Coronary artery (tissue), 2 donors: ENCODE results near the gene WDR45B.

Experiments
- DNase-seq: peaks from one replicate; pipeline ENCODE4 v3.0.0-alpha.2; 2017; ENCODE audit warnings: low spot score
- H3K27ac ChIP-seq, 2 donors: fragments of 200-600 bp; sonication (generic); one replicate each; pipeline ENCODE4 v1.5.1; 2016 to 2019
- H3K4me3 ChIP-seq: fragments of 200-600 bp; sonication (generic); 2 replicates; pipeline ENCODE4 v1.5.1; 2016; ENCODE audit warnings: mild to moderate bottlenecking, moderate library complexity
- TF ChIP-seq, protein P1 (sequence below): fragments of 200-600 bp; sonication (generic); IDR thresholded peaks from one replicate; pipeline ENCODE4 v1.5.1; 2019; ENCODE audit warnings: antibody characterized with exemption

Gene WDR45B

GRCh38 chr17:82649501-82650261, 1.4 kb upstream of the WDR45B start:
- TF ChIP-seq, protein P1, sequence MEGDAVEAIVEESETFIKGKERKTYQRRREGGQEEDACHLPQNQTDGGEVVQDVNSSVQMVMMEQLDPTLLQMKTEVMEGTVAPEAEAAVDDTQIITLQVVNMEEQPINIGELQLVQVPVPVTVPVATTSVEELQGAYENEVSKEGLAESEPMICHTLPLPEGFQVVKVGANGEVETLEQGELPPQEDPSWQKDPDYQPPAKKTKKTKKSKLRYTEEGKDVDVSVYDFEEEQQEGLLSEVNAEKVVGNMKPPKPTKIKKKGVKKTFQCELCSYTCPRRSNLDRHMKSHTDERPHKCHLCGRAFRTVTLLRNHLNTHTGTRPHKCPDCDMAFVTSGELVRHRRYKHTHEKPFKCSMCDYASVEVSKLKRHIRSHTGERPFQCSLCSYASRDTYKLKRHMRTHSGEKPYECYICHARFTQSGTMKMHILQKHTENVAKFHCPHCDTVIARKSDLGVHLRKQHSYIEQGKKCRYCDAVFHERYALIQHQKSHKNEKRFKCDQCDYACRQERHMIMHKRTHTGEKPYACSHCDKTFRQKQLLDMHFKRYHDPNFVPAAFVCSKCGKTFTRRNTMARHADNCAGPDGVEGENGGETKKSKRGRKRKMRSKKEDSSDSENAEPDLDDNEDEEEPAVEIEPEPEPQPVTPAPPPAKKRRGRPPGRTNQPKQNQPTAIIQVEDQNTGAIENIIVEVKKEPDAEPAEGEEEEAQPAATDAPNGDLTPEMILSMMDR = no peak
- Histone ChIP-seq H3K4me3 (no peak overlapping the region), H3K27ac (peak overlapping the region in 1 of 2 donors; percentile 99)
- no peak for DNase-seq

DNA sequence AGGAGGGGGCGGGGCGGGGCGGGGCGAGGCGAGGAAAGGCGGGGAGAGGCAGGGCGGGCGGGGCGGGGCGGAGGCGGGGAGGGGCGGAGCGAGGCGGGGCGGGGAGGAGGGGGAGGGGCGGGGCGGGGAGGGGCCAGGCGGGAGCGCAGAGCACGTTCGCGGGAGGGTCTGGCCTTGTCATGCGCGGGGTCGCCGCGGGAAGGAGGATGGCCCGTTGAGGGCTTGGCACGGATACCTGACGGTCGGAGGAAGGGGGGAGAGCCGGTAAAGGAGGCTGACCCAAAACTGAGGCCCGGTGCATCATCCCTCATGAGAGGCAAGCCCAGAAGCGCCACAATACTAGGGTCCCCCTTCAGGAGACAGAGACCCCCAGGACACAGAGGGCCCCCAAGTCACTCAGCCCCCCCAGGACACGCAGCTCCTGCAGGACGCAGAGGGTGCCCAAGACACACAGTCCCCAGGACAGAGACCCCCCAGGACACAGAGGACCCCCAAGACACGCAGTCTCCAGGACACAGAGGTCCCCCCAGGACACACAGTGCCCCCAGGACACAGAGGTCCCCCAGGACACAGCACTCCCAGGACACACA, 593 bp upstream of the WDR45B start:
- peak; percentile 83 for DNase-seq
- TF ChIP-seq, protein P1 = no peak
- peak overlapping the region; percentile 81 to 99 for H3K27ac ChIP-seq
- peak overlapping the region; percentile 68 for H3K4me3 ChIP-seq

- Histone ChIP-seq H3K27ac (peak overlapping the region; percentile 95 to 99), H3K4me3 (peak overlapping the region; percentile 99)
- DNase-seq = no peak
- TF ChIP-seq, protein P1 = no peak
Observed at GRCh38 chr17:82647593-82648164, 565 bp downstream of the WDR45B start.

- TF ChIP-seq, protein P1 = no peak
- H3K4me3 ChIP-seq = no peak overlapping the region
- DNase-seq = no peak
- no peak overlapping the region for H3K27ac ChIP-seq
Observed at GRCh38 chr17:82645516-82645915, 2.7 kb downstream of the WDR45B start.

DNA sequence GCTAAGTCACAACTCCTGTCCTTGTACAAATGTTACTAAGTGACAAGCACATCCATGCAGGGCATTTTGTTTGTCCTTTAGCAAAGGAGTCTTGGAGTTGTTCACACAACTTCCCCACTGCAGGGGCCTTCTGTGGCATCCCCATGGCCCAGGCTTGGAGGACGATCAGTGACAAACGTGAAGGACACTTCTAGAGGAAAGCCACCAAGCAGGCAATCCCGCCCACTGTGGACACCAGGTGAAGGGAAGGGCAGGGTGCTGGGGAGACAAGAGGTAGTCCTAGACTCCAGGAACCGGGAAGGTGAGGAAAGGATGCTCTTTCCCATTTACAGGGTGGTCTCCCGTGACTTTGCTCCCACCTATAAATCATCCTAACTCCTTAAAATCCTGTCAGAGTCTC, 4.1 kb downstream of the WDR45B start:
- no peak overlapping the region for H3K4me3 ChIP-seq
- DNase-seq = no peak

DNA sequence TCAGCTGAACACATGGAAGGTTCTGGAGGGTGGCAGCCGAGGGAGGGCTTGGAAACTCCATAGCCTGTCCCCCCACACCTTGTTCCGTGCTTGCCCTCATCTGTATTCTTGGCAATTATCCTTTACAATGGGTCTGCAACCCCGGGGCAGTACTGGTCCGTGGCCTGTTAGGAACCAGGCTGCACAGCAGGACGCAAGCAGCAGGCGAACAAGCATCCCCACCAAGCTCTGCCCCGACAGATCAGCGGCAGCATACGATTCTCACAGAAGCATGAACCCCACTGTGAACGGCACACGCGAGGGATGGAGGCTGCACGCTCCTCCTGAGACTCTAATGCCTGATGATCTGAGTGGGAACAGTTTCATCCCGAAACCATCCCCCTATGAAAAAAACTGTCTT, 6.2 kb downstream of the WDR45B start:
- no peak for DNase-seq
- H3K27ac ChIP-seq = no peak overlapping the region
- TF ChIP-seq, protein P1 = no peak
- no peak overlapping the region for H3K4me3 ChIP-seq

More for the DNA sequence above, 4.1 kb downstream of the WDR45B start:
- no peak overlapping the region for H3K27ac ChIP-seq
- TF ChIP-seq, protein P1 = no peak
